SH-SY5Y (cell line): ENCODE data around the gene ROBO1.

Experiments
- GATA2 ChIP-seq: IDR thresholded peaks from 2 replicates; pipeline ENCODE4 v1.6.1; 2011; ENCODE audit warnings: mild to moderate bottlenecking, low read depth, low read length
- GATA3 ChIP-seq: IDR thresholded peaks from 2 replicates; pipeline ENCODE4 v1.6.1; 2011; ENCODE audit warnings: low read depth, mild to moderate bottlenecking, low read length, moderate library complexity

ROBO1 gene

DNA sequence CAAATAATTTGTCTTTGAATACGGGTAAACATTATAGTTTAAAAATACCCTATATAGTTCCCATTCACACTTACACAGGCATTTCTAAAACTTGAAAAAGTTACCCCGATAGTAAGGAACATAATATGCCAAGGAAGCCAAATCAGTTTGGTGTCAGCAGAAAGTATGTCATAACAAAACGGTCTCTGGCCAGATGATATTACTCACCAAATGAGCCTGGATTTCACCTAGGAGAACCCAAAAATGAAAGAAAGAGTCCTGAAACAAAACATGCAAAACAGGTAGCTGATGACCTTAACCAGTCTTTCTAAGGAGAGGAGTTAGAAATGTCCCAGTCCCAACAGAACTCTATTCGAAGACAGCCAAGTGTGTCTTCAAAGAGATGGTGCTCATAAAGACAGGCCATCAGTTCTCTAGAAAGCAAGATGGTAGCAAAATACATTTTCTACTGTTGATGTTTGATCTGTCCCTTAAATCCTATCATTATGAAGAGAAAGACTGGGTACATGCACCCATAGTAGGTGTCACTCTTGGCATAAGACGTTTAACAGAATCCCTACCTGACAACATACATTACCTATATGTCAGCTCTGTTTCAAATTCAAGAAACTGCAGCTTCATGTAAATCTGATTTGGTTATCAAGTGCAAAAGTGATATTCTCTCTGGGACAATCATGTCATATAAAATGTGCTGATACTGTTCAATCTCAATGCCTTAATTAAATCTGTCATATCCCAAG lies 942.5 kb downstream of the ROBO1 start:
- no peak for TF ChIP-seq GATA3
- TF ChIP-seq GATA2 = no peak

DNA sequence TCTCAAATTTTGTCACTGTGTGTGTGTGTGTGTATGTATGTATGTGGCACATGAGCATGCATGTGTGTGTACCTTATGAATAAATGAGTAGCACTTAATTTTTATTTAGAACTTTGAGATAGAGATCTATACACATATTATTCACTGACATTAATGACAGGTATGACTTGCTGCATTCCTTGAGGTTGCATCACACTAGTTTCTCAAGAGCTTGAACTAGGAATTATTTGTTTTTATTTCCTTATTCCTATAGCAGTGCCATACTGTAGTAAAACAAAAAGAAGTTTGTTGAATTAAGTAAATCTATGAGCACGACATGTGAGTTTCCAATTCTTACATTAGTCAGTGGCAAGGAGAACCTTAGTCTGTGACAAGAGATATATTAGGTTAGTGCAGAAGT lies 943.9 kb downstream of the ROBO1 start:
- TF ChIP-seq GATA3 (no peak), GATA2 (no peak)

DNA sequence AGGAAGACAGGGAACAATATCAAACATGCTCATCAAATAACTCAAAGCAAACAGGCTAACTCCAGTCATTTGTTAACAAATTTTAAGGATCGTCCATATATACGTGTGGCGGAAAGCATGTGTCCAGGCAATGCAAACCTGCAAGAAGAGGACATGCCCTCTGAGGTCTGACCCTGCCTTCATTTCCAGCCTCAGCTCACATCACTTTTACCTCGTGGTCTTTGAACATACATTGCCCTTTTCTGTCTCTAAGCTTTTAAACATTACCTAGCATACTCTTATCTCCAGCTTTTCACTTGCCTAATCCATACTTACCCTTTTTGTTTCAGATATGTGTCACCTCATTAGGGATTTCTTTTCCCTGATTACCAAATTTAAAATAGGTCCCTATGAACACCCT lies 944.4 kb downstream of the ROBO1 start:
- TF ChIP-seq GATA3 (no peak), GATA2 (no peak)

DNA sequence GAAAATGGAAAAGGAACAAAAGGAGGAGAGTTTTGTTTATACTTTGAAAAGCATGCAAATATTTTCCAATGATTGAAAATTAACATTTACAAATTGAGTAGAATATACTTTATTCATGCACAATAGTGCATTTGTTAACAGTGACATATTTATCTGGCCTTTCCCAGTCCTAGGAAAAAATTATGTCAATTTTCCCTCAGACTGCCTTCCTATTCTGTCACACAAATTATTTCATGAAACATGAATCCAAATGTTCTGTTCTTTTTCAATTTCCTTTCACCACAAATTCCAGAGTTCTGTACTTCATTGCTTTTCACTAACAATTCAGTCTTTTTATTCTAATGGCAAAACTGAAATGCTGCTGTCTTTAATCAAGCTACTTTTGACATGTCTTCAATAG lies 945.1 kb downstream of the ROBO1 start:
- no peak for TF ChIP-seq GATA3
- TF ChIP-seq GATA2 = no peak

DNA sequence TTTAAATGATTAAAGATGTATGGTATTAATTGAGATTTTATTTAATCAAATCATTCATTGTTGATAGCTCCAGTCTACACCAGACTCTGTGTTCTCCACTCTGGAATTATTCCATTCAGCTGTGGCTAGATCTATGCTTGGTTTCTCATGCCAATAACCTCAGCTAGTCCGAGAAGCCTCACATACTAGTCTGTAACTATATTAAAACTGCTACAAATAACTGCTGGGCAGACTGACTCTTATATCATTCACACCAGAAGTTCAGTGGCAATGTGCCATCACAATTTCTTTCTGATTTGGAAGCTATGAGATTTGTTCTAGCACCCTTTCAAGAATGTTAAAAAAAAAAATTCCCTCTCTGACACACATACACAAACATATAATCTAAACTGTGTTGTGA lies 947.3 kb downstream of the ROBO1 start:
- TF ChIP-seq GATA3 = no peak
- TF ChIP-seq GATA2 = no peak

DNA sequence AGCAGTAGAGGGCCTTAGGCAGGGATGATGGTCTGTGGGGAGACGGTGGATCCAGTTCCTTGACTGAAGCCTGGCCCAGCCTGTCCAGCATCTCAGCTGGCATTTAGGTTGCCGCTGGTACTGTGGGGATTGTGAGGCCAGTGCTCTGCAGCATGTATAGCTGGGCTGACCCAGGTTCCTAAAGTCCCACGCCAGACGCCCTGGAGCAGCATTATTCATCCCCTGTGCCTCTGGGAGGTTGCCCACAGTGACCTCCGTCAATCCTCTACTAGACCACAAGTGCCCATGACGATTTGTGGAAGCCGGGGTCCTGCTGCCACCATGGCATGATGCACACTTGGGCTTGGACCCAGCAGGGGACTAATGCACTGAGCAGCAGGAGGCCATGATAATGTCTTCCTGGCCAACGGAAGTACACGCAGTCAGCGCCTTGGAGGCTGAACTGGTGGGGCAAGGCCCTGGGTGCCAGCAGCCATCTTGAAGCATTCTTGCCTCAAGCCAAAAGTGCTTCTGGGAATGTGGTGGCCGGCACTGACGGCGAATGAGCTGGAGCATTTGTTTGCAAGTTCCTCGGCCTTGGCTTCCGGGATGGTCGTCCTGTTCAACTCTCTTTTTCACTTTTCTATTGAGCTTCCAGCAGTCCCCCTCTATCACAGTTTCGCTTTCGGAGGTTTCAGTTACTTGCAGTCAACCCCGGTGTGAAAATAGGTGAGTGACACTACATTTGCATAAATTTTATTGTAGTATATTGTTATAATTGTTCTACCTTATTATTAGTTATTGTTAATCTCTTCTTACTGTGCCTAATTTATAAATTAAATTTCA lies 949.4 kb downstream of the ROBO1 start:
- TF ChIP-seq GATA3 (no peak), GATA2 (no peak)

DNA sequence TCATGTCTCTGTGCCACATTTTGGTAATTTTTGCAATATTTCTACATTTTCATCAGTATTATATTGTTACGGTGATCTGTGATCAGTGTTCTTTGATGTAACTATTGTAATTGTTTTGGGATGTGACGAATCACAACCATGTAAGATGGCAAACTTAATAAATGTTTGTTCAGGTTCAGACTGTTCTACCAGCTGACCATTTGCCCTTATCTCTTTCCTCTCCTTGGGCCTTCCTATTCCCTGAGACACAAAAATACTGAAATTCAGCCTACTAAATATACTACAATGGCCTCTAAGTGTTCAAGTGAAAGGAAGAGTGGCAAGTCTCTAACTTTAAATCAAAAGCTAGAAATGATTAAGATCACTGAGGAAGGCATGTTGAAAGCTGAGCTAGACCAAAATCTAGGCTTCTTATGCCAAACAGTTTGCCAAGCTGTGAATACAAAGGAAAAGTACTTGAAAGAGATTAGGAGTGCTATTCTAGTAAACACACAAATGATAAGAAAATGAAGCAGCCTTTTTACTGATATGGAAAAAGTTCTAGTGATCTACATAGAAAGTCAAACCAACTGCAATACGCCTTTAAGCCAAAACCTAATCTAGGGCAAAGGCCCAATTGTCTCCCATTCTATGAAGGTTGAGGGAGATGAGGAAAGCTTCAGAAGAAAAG lies 952.8 kb downstream of the ROBO1 start:
- TF ChIP-seq GATA3 (no peak), GATA2 (no peak)

DNA sequence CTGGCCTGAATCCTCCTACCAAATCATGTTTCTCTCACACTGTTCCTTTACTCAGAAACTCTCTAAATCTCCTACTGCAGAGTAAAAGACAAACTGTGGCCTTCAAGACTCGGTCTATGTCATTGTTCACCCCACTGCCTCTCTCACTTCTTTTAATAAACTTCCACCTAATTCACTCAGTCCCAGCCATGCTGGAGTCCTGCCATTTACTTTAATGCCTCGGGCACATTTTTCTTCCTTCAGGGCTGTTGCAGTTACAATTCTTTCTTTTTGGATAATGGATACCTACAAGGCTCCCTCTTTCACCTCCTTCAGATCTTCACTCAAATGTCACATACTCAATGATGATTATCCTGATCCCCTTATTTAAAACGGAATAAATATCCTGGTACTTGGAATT lies 955.6 kb downstream of the ROBO1 start:
- TF ChIP-seq GATA2 (no peak), GATA3 (no peak)

DNA sequence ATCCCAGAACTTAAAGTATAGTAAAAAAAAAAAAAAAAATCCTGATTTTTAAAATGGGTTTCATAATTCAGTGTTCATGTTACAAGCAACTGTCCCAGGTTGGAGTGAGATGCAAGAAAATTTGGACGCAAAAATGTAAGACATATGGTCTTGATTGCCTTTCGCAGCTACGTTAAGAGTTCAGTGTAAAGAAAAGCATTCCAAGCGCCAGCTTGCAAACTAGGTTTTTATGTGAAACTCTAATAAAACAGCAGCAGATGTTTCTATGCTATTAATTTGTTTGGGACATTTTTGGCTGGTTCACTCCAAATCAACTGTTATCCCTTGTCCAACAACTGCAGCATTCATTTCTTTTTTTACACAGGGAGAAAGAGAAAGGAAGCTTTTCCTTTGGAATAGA lies 957.8 kb downstream of the ROBO1 start:
- TF ChIP-seq GATA3 (no peak), GATA2 (no peak)

DNA sequence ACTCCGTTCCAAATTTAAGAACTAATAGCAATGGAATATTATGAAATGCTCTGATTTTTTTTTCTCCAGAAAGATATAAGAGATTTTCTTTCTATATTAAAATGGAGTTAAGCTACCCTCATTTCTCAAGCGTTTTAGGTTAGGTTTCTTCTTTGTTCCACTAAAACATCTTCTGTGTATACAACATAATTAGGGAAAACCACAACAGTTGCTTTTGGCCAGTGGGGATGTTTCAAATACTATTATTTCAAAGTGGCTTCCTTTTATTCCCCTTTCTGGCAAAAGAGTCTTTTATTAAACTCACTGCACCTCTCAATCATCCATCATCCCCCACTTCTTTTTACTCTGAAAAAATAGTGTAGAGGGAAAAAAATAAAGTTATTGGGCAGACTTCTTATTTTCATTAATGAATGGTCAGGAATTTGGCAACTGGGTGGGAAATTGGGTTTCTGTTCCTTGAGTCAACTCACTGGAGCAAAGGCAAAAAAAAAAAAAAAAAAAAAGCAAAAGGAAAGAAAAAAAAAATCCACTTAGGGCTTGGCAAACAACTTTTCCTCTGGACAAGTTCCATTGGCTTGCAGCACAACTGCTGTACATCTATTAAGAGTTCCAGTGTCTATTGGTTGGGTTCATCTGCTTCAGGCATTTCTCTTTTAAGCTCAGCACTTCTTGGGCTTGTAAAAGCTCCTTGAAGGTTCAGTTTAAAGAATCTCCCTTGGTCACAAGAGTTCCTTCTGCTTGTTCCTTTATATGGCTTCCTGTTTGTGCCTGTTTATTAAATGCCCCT lies 963.4 kb downstream of the ROBO1 start:
- TF ChIP-seq GATA3 (no peak), GATA2 (no peak)

DNA sequence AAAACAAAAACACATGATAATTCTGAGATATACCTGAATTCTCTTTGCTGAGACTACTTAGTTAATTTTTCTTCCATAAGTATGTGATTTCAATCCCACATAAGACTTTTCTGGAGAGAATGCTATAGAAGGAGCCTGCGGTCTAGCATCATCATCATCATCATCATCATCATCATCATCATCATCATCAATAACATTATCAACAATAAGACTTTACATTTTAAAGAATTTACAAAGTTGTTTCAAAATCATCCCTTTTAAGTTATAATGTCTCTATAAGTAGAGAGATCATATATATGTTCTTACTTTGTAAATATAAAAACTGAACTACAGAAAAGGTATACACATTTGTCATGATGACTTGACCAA lies 965.3 kb downstream of the ROBO1 start:
- TF ChIP-seq GATA3 (no peak), GATA2 (no peak)

DNA sequence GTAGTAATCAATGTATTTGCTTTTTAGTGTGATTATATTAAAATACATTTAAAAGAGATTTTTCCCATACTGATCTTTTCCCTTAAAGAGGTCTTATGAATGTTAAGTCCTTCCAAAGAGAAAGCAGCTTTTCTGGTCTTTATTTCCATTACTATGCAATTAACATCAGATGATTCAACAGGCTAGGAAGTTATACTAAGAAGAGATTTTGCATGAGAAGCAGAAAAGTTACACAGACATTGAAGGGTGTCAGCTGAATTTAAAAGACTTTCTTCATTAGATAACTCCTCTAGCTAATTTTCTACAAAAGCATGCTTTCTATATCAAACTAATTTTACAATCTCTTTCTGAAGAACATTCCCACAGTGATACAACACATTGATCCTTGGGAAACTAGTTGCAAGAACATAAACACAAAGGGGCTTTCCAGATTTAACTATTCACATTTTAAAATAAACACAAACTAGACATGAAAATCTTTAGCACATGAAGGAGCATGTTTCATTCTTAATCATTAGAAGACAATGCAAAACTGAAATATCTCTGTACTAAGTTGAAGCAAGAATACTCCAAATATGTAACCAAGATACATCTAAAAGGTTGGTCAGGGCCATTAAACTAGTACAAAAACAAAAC lies 965.8 kb downstream of the ROBO1 start:
- TF ChIP-seq GATA3 (no peak), GATA2 (no peak)

DNA sequence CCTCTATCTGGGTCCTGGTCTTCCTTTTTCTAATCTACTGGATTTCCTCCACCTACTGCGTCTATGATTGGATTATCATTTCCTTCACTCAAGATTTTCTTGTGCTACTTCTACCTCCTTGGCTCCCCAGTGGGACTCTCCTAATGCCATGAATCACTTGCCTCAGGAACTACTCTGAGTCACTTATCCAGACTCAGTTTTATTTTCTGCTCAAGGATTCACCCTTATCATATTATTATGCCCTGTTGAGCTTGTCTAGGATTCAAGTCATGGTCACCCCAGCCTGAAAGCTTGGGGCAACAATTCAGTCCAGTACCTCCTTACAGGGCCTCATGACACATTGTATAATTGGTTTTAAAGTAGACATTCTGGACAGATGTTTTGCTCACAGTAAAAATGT lies 968.1 kb downstream of the ROBO1 start:
- TF ChIP-seq GATA2 (no peak), GATA3 (no peak)

DNA sequence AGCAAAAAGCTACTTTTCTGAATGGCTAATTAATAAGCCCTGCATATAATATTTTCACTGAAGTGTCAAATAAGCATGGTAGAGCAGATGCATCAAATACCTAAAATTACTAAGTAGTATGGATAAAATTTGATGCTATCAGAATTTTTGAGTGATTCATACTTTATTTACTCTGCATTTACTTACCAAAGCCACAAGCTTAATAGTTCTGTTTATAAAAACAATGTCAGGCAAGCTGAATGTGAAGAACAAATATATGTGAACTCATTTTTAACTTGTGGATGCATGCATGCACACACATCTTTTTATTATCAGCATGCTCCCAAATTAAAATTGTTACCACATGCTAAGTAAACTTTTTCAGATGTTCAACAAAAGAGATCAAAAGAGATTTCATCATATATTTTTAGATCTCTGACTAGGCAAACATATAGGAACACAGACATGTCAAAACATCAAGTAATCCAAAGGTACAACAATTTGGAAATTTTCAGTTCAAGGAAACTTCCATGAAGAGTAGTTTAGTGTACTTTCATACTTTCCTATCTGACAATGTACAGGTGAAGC lies 969.4 kb downstream of the ROBO1 start:
- TF ChIP-seq GATA3 = no peak
